ENCODE data around the gene TMEM120B.

Gene TMEM120B

DNA sequence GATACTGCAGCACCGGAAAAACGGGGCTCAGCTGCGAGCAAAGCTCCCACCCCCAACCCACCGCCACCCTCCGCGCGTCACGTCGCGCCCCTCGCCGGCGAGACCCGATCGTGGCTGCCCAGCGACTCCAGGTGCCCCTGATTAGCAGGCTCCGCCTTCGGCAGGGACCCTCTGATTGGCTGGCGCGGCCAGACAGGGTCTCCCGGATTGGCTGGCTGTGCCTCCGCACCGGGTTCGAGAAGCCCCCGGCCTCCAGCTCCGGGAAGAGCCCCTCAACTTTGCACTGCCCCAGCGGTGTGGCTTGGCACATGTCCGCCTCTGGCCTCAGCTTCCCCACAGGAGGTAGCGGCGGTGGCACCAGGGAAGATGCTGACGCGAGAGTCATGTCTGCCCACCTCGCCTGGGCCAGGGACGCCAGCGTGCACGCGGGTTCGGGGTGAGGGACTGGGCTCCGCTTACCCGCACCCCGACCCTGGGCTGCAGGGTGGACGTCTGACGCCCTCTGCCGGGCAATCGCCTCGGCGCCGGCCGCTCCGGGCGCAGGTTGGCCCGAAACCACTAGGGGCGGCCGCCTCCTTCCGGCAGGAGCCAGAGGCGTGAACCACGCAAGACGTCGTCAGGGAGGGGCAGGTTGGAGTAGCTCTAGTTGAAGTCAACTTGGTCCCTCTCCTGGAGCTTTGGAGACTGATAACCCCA lies 81.4 kb downstream of the TMEM120B start:
- peak; percentile 96 for DNase-seq

DNA sequence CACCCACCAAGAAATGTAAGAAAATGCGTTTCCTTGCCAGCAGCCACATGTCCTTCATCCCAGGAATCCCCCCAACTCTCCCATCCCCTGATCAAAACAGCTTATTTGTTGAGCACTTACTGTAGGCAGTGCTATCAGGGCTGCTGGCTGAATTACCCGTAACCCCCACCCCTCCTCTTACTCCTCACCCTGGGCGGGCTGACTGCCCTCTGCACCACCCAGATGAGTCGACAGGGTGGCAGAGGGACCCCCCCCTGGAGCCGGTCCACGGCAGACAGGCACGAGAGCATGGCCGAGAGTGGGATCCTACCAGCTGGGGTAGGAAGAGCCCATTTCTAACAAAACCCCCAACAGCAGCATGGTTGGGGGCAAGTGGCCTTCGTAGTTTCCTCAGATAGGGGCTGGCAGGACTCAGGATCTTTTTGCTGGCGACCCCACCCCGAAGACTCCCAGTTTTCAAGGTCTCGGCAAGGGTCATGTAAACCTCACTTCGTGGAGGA lies 82.0 kb downstream of the TMEM120B start:
- DNase-seq: peak; percentile 44

GRCh38 chr12:121795034-121795968 lies 82.7 kb downstream of the TMEM120B start:
- peak; percentile 87 for DNase-seq

- no peak for DNase-seq
These were observed 84.6 kb downstream of the TMEM120B start for GRCh38 chr12:121796855-121797751.

DNA sequence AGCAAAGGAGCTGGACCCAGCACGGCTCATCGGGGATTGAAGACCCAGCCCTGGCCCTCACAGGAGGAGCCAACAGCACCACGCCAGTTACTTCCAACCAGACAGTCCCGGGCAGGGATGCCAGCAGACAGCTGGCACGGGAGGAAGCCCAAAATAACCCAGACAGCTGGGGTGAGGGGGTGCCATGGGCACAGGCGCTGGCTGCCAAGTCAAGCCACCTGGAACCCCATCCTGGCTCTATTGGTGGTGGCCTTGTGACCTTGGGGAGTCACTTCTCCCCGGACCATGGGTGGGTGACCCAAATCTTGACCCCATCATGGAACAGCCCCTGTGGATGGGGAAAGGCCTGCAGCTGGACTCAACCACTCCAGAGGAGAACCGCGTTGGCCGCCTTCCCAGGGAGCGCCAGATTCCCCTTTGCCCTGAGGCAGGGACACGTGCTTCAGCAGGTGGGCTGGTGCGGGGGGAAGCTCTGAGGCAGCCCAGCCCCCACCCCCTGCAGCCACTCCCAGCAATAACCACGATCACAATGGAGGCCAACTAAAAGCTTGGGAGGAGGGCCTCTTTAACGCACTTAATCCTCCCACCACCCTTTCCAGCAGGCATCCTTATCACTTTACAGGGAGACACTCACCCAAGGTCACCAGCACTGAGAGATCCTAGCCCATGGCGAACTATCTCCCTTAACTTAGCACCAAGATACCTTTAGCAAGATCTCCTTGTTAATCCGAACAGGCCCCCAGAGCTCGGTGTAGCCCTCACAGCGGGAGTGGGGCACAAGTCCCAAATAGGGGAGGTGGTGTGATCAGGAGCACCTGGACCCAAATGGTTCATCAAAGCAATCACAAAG lies 85.6 kb downstream of the TMEM120B start:
- no peak for DNase-seq

DNA sequence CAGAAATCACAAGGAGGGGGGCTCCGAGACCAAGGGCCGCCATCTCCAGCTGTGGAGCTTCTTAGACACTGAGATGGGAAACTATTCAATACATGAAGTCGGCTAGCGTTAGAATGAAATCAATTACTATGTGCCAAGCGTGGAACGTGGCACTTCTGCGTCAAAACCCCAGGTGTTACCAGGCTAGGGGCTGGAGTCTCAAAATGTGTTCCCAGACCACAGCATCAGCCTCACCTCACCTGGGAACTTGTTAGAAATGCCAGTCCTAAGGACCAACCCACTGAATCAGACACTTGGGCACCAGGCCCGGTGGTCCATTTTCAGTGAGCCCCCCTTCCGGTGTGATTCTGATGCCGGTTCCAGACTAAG lies 86.2 kb downstream of the TMEM120B start:
- DNase-seq: no peak

DNA sequence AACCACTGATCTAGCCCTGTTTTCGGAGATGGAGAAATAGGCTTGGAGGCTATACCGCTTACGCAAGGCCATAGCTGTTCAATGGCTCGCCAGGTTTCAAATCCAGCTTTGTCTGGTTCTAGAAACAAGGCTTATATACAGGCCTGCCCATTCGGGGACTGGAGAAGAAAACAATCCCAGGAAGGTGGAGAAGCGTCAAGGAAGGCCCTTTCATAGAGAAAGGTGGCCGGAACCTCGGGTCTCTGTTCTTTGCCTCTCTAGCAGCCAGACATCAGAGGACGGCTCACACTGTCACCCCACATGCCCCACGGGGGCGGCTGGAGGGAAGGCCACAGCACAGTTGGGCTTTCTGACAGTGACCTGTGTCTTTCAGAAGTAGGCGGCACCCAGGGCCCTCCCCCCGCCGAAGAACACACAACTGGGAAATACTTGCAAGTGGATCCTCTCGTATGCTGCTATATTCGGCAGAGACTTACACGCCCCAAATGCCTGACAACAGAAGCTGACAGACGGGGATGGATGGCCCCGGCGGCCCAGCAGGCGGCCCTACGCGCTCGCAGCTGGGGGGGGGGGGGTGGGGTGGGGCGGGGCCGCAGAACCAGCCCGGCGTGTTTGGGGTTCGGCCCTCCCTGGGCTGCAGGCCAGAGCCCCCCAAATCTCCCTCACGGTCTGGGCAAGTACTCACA lies 86.7 kb downstream of the TMEM120B start:
- DNase-seq: peak; percentile 50

DNA sequence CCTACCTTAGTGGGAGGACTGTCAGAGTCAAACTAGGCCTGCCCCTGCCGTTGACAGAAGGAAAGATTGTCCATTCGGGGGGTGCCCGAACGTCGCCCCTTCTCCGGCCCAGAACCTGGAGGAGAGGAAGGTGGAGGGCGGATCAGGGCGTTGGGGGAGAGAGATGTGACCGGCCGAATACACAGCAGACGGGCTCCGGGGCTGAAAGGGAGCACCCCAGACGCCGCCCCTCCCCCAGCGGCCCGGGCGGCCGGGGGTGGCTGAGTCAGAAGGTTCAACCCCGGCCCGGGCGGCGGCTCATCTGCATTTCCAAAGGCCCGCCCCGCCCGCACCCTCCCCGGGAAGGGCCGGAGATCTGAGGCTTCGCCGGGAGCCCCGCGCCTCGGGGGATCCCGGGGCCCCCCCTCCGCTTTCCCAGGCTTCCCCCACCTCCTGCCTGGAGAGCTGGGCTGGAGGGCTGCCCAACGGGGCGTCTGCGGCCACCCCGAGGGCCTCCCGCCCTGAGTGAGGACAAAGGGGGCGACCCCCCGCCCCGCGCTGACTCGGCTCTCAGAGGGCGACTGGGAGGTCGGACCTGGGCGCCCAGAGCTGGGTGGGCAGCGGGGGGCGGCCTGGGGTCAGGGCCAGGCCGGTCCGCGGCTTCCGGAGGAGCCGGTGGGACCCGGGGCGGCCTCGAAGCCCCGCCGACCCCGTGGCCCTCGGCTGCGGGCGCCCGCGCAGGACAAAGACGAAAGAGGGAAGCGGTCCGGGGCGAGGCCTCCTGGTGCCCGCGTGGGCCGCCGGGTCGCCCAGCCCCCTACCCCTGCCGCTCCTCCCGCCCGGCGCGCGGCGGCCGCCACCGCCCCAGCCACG lies 87.5 kb downstream of the TMEM120B start:
- DNase-seq: peak; percentile 84

DNA sequence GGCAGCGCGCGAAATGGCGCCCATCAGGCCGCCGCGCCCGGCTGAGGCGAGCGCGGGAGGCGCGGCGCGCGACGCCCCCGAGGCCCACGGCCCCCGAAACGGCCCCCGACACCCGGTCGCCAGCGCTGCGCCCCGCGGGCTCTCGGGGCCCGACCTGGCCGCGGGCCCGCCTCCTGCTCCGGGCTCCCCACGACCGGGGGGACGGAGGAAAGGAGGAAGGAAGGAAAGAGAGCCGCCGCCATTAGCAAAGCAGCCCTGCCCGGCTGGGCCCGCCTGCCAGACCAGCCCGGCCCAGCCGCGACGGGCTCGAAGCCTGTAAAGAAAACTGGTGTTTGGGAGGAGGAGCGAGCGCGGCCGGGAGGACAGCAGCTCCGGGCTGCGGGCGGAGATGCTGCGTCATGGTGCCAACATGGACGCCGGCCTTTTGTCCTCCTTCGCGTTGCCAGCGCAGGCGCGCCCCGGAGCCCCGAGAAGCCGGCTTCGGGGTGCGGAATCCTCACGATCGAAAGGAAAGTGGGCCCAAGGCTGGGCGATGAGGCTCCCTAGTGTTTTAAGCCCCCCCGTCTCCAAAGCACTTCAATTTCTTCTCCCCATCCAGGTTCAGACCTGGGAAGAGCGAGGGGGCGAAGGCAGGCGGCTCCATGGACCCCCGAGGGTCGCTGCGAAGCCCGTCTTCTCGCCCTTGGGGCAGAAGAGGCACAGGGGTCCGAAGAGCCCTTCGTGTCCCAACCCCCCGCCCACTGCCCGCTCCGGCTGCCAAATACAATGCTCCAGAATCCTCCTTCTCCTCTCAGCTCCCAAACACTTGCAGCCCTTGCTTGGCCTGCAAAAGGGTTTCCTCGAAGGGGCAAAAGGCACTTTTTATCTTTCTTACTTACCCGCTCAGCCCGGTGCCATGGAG lies 88.4 kb downstream of the TMEM120B start:
- peak; percentile 73 for DNase-seq

- DNase-seq: peak; percentile 38
These were observed 89.3 kb downstream of the TMEM120B start for GRCh38 chr12:121801595-121802484.

DNA sequence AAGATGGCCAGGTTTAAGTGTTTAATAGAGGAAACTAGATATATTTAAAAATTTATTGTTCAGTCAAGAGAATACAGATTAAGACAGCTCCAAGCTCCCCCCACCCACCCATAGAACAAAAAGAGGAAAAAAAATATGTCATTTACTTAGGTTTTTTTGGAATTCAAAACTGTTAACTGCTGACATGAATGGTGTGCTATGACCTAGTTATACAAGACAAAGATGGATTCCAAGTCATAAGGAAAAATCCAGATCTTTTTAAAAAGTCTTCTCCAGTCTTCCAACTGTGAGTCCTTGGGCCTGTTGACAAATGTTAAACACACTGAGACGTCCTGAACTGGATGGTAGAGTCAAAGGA lies 89.9 kb downstream of the TMEM120B start:
- no peak for DNase-seq

GRCh38 chr12:121802843-121803698 lies 90.5 kb downstream of the TMEM120B start:
- peak; percentile 84 for DNase-seq

DNA sequence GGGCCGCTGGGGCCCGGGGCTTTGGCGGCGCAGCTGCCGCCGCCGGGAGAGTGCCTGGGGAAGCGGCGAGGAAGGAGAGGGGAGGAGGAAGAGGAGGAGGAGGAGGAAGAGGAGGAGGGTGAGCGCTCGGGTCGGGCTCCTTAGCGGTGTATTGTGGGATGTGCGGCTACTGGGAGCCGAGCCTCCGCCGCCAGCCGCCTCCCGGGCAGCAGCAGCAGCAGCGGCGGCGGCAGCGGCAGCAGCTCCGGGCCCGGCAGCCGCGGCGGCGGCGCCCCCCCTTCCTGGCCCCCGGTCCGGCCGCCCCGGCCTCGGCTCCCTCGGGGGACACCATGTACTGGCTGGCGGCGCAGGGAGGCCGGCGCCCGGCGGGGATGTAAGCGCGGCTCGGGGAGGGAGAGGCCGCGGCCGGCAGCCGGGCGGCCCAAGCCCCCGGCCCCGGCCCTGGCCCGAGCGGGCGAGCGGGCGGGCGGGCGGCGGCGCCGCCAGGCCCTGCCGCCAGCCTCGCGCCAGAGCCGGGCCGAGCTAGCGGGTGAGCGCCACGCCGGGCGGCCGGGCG lies 91.4 kb downstream of the TMEM120B start, which contains the start of gene SETD1B:
TSS of gene SETD1B (plus strand) at position 149 of the 556 bp plus-strand sequence. CDS start 729 bp downstream, outside the sequence.
- DNase-seq: peak; percentile 54

GRCh38 chr12:121804417-121805111 lies 92.0 kb downstream of the TMEM120B start:
- DNase-seq: peak; percentile 71

DNA sequence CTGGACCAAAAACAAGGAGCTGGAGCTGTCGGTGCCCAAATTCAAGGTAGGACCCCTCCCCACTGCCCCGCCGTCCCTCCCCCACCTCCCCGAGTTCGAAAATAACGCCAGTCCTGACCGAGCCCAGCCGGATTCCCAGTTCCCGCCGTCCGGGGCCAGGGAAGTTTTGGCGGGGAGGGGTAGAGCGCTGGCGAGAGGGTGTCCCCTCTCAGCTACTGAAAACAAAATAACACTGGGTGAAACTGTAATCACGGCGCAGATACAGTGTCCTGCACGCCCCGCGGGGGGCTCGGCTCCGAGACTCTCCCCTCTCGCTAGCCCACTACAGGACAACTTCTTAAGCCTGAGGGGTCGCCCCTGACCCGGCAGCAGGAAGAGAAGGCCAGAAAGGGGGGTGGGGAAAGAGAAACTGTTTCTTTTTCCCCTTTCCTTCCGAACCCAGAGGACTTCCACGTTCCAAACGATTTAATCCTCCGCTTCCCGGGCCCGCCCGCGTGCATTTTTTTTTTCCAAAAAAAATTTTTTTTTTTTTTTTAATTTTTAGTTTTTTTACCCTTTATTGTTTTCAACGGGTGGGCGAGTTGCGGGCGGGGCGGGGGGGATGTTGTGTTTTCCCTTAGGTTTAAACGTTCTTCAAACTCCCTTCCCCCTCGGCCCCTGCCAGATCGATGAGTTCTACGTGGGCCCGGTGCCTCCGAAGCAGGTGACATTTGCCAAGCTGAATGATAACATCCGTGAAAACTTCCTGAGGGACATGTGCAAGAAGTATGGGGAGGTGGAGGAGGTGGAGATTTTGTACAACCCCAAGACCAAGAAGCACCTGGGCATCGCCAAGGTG lies 92.8 kb downstream of the TMEM120B start:
- DNase-seq: no peak

All from activated CD8-positive, alpha-beta memory T cell treated with anti-CD3 and anti-CD28 coated beads, Interleukin-2, amount 50 U/mL, for 4 hours (primary cell).